HepG2 (cell line): ENCODE data around the gene KCNK6. TPM values are rescaled to one million over a fixed set of nuclear protein-coding genes. Genes with fewer than 3 reads are reported as not detected.
A peak's percentile ranks its signal among the peaks of the same experiment; 100 is the strongest.

Experiments used
- ATF3 ChIP-seq: sonication (generic); formaldehyde crosslinking; IDR thresholded peaks from 2 replicates; pipeline ENCODE4 v1.4.0; 2020; ENCODE audit warnings: missing genetic modification reagents
- ATF7 ChIP-seq, 2 experiments: fragments of 450-650 bp in 1 of 2; sonication (generic) in 1 of 2; formaldehyde crosslinking in 1 of 2; IDR thresholded peaks; 2 replicates each; pipeline versions ENCODE4 v1.4.0 to v1.6.1; 2016 to 2020; ENCODE audit warnings: antibody characterized with exemption in 1 of 2, mild to moderate bottlenecking in 1 of 2, missing genetic modification reagents in 1 of 2
- CEBPG ChIP-seq: IDR thresholded peaks from 2 replicates; pipeline ENCODE4 v1.6.1; 2016
- HMG20B ChIP-seq: conservative IDR thresholded peaks from 2 replicates; pipeline ENCODE4 v1.6.1; 2016; ENCODE audit warnings: missing genetic modification reagents, missing compliant biosample characterization
- MYPOP ChIP-seq: sonication (generic); formaldehyde crosslinking; IDR thresholded peaks from 2 replicates; pipeline ENCODE4 v1.8.1; 2023; ENCODE audit warnings: mild to moderate bottlenecking, moderate library complexity, missing genetic modification reagents
- SP5 ChIP-seq: IDR thresholded peaks from 2 replicates; pipeline ENCODE4 v1.6.1; 2016; ENCODE audit warnings: low read depth, borderline replicate concordance
- STAT5B ChIP-seq: sonication (generic); formaldehyde crosslinking; IDR thresholded peaks from 2 replicates; pipeline ENCODE4 v1.4.0; 2020; ENCODE audit warnings: missing genetic modification reagents
- XBP1 ChIP-seq: sonication (generic); formaldehyde crosslinking; IDR thresholded peaks from 2 replicates; pipeline ENCODE4 v1.5.0; 2020; ENCODE audit warnings: missing genetic modification reagents
- ZIK1 ChIP-seq: sonication (generic); formaldehyde crosslinking; IDR thresholded peaks from 2 replicates; pipeline ENCODE4 v1.5.0; 2020; ENCODE audit warnings: mild to moderate bottlenecking, low read depth, missing genetic modification reagents, borderline replicate concordance
- ZMAT3 ChIP-seq: sonication (generic); formaldehyde crosslinking; conservative IDR thresholded peaks from 2 replicates; pipeline ENCODE4 v1.7.0; 2021; ENCODE audit warnings: missing genetic modification reagents
- ZMAT5 ChIP-seq: sonication (generic); formaldehyde crosslinking; IDR thresholded peaks from 2 replicates; pipeline ENCODE4 v1.5.0; 2020; ENCODE audit warnings: mild to moderate bottlenecking, low read depth, missing genetic modification reagents, borderline replicate concordance
- ZNF543 ChIP-seq: sonication (generic); formaldehyde crosslinking; IDR thresholded peaks from 2 replicates; pipeline ENCODE4 v1.4.0; 2020; ENCODE audit warnings: mild to moderate bottlenecking, missing genetic modification reagents
- ZNF709 ChIP-seq: sonication (generic); formaldehyde crosslinking; IDR thresholded peaks from 2 replicates; pipeline ENCODE4 v1.5.0; 2020; ENCODE audit warnings: mild to moderate bottlenecking, missing genetic modification reagents
- ZNF891 ChIP-seq: sonication (generic); formaldehyde crosslinking; IDR thresholded peaks from 2 replicates; pipeline ENCODE4 v1.5.0; 2020; ENCODE audit warnings: mild to moderate bottlenecking, missing genetic modification reagents
- polyA plus RNA-seq, 8 experiments: library from polyadenylated mRNA; depleted of rRNA in 3 of 8; stranded (reverse) in 7 of 8; unstranded in 1 of 8; fragments of >200 nt; fragmentation: Illumina TruSeq in 4 of 8; extraction: Trizol in 4 of 8; gene quantifications; 2 replicates each; pipeline versions ENCODE4 v1.2.1 to v1.2.3, GENCODE V29; 2011 to 2016; ENCODE audit warnings: low read depth in 4 of 8, missing spikeins in 1 of 8, mixed read lengths in 1 of 8; ENCODE audit not compliant: insufficient read depth in 1 of 8
- total RNA-seq, 5 experiments: library from RNA; depleted of rRNA; stranded (reverse); fragments of >200 nt; fragmentation: Illumina TruSeq; extraction: Trizol; gene quantifications; 2 replicates each; pipeline ENCODE4 v1.2.3, GENCODE V29; 2016; ENCODE audit warnings: low read depth in 1 of 5
- TF ChIP-seq, protein P1 (sequence below): sonication (generic); formaldehyde crosslinking; IDR thresholded peaks from 2 replicates; pipeline ENCODE4 v1.4.0; 2020; ENCODE audit warnings: missing genetic modification reagents, borderline replicate concordance
- TF ChIP-seq, protein P2 (sequence below): IDR thresholded peaks from 2 replicates; pipeline ENCODE4 v1.6.1; 2018; ENCODE audit warnings: missing genetic modification reagents, mild to moderate bottlenecking, missing compliant biosample characterization
- TF ChIP-seq, protein P3 (sequence below): sonication (generic); formaldehyde crosslinking; conservative IDR thresholded peaks from 2 replicates; pipeline ENCODE4 v1.8.0; 2022; ENCODE audit warnings: mild to moderate bottlenecking, moderate library complexity, missing genetic modification reagents
- TF ChIP-seq, protein P4 (sequence below): sonication (generic); formaldehyde crosslinking; IDR thresholded peaks from 2 replicates; pipeline ENCODE4; 2020; ENCODE audit warnings: missing genetic modification reagents, mild to moderate bottlenecking, borderline replicate concordance

The KCNK6 gene
- total and polyA plus RNA-seq, 2 of the 13 experiments (the other 11 are each of a cell fraction or from before 2014, with no cell fraction given), result 0.03 TPM; not detected in 1

- TF ChIP-seq MYPOP, result peak; percentile 90
- TF ChIP-seq, protein P1, sequence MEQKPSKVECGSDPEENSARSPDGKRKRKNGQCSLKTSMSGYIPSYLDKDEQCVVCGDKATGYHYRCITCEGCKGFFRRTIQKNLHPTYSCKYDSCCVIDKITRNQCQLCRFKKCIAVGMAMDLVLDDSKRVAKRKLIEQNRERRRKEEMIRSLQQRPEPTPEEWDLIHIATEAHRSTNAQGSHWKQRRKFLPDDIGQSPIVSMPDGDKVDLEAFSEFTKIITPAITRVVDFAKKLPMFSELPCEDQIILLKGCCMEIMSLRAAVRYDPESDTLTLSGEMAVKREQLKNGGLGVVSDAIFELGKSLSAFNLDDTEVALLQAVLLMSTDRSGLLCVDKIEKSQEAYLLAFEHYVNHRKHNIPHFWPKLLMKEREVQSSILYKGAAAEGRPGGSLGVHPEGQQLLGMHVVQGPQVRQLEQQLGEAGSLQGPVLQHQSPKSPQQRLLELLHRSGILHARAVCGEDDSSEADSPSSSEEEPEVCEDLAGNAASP, result peak; percentile 27; the same call in 1 of the 2 replicates
- peak; percentile 34 for TF ChIP-seq ATF7 (IDR thresholded peaks at IDR 0.05)
- peak; percentile 62 for TF ChIP-seq ATF7 (CRISPR knock-in tag; IDR thresholded peaks at IDR 0.05)
- TF ChIP-seq STAT5B (CRISPR knock-in tag), result no peak
- 0 out of 2 replicates have a peak, but pooled peaks have one; percentile 47 for TF ChIP-seq HMG20B (CRISPR knock-in tag)
- TF ChIP-seq ATF3, result peak; percentile 56
- TF ChIP-seq ZIK1 (CRISPR knock-in tag), result peak; percentile 80; the same call in 1 of the 2 replicates
- TF ChIP-seq ZMAT3 (CRISPR knock-in tag), result peak; percentile 88
- peak; percentile 96 for TF ChIP-seq ZNF543 (CRISPR knock-in tag)
- TF ChIP-seq, protein P2, sequence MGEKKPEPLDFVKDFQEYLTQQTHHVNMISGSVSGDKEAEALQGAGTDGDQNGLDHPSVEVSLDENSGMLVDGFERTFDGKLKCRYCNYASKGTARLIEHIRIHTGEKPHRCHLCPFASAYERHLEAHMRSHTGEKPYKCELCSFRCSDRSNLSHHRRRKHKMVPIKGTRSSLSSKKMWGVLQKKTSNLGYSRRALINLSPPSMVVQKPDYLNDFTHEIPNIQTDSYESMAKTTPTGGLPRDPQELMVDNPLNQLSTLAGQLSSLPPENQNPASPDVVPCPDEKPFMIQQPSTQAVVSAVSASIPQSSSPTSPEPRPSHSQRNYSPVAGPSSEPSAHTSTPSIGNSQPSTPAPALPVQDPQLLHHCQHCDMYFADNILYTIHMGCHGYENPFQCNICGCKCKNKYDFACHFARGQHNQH (CRISPR knock-in tag), result peak; percentile 65; the same call in 1 of the 2 replicates
- peak; percentile 45; the same call in 1 of the 2 replicates for TF ChIP-seq CEBPG (CRISPR knock-in tag)
- peak; percentile 98 for TF ChIP-seq ZNF891
- TF ChIP-seq ZMAT5 (CRISPR knock-in tag), result no peak
- TF ChIP-seq SP5 (CRISPR knock-in tag), result peak; percentile 65
- TF ChIP-seq, protein P3, sequence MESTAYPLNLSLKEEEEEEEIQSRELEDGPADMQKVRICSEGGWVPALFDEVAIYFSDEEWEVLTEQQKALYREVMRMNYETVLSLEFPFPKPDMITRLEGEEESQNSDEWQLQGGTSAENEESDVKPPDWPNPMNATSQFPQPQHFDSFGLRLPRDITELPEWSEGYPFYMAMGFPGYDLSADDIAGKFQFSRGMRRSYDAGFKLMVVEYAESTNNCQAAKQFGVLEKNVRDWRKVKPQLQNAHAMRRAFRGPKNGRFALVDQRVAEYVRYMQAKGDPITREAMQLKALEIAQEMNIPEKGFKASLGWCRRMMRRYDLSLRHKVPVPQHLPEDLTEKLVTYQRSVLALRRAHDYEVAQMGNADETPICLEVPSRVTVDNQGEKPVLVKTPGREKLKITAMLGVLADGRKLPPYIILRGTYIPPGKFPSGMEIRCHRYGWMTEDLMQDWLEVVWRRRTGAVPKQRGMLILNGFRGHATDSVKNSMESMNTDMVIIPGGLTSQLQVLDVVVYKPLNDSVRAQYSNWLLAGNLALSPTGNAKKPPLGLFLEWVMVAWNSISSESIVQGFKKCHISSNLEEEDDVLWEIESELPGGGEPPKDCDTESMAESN (CRISPR knock-in tag), result peak; percentile 98
- TF ChIP-seq ZNF709, result peak; percentile 62; the same call in 1 of the 2 replicates
- no peak for TF ChIP-seq XBP1 (CRISPR knock-in tag)
- TF ChIP-seq, protein P4, sequence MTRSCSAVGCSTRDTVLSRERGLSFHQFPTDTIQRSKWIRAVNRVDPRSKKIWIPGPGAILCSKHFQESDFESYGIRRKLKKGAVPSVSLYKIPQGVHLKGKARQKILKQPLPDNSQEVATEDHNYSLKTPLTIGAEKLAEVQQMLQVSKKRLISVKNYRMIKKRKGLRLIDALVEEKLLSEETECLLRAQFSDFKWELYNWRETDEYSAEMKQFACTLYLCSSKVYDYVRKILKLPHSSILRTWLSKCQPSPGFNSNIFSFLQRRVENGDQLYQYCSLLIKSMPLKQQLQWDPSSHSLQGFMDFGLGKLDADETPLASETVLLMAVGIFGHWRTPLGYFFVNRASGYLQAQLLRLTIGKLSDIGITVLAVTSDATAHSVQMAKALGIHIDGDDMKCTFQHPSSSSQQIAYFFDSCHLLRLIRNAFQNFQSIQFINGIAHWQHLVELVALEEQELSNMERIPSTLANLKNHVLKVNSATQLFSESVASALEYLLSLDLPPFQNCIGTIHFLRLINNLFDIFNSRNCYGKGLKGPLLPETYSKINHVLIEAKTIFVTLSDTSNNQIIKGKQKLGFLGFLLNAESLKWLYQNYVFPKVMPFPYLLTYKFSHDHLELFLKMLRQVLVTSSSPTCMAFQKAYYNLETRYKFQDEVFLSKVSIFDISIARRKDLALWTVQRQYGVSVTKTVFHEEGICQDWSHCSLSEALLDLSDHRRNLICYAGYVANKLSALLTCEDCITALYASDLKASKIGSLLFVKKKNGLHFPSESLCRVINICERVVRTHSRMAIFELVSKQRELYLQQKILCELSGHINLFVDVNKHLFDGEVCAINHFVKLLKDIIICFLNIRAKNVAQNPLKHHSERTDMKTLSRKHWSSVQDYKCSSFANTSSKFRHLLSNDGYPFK (CRISPR knock-in tag), result peak; percentile 100
Observed at GRCh38 chr19:38374332-38375097, 54.9 kb downstream of the KCNK6 start, which contains the start of gene PSMD8 (continued).
